Fibroblast of skin of abdomen (primary cell): ENCODE results near the gene EHBP1.

Source experiments
- DNase-seq: peaks from one replicate; pipeline ENCODE4 v3.0.0-alpha.2; 2013

The EHBP1 gene

DNA sequence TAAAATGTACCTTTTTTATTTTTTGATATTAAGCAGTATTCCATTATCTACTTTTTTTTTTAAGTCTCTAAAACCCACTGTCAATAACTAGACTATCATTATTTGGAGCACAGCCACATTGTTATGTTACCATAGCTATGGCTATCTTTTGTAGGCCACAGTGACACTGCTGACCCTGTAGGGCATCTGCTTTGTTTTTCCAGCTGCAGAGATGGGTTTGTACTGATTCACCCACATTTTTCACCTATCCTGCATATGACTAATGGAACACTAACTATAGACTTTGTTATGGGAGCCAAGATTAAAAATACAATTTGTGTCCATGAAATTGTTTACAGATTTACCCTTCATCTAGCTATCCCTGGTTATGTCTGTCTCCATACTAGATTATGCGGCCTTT, 323.5 kb downstream of the EHBP1 start:
- DNase-seq: no peak

DNA sequence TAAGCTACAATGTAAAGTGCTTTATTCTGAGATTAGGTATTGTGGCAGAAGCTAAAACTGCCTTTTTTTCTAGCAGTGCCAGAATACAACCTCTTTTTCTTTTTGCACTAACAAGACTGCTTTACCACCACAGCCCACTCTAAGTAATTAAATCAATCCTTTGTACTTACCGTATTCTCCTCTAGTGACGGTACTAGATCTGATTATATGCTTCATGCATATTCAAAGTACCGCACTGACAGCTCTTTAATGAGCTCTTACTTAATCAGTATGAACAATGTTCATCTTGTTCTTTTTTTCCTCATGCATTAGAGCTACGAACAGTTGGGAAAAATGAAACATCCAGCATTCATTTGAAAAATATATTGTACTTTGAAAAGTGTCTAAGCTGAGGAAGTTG, 329.0 kb downstream of the EHBP1 start:
- DNase-seq: no peak

DNA sequence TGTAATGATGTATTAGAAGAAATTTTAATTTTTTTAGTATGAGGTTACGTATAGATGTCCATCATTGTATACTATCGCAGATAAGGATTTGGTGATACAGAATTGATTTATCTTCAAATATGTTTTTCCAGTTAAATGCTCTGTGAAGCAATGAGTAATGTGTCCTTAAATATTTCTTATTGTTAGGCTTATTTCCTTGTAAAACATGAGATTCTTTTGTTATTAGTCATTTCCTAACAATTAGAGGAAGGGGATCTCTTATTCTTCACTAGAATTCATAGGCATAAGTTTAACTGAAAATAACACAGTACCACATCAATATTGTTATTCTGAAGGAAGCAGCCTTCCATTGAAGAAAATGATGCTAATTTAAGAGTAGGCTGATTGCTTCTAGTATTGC, 329.7 kb downstream of the EHBP1 start:
- DNase-seq: no peak

DNA sequence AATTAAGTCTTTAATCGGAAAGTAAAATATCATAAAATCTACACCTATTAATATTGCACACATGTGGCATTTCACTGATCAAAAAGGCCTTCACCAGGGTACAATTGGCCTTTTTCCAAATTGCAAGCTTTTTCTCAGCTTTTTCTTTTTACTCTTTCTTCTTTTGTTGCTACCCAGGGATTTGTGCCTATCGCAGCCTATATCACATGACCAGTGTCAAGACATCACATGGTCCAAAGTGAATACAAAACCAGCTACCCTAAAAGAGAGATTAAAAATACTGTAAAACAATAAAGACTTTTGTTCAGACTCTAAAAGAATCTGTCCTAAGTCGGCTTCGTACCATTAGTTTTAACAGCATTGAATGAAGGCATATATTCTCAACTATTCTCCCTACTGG, 330.1 kb downstream of the EHBP1 start:
- DNase-seq: no peak

DNA sequence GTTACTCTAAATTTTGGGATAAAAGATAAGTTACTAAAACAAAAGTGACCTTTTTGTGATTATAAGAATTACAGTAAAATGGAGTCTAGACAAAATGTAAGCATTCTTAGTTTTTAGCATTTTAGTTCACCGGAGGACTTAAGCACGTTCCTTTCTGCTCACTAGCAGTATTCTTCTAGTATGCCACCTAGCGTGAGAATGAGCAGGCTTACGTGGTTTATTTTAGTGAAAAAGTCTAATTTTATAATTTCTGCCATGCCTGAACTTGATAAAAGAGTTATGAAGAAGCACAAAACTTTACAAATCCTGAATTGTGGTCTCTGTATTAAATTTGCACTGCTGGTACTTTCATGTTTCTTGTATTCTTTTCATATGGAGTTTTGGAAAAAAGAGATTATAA, 332.5 kb downstream of the EHBP1 start:
- no peak for DNase-seq

DNA sequence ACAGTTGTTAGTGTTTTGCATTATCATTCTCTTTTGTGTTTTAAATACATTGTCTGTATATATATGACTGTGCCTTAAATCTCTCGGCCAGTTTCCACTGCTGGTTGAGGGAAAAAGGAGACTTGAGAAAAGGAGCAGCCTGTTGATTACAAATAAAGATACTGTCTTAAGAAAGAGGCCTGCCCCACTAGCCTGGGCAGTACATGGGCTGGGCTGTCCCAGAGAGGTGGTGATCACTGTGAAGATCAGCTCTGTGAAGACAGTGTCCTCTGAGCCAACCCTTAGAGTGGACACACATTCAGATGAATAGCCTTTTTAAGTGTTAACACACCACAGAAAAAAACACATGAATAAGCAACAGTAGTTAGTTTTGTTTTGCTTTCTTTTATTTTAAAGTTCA, 335.1 kb downstream of the EHBP1 start:
- DNase-seq: no peak

DNA sequence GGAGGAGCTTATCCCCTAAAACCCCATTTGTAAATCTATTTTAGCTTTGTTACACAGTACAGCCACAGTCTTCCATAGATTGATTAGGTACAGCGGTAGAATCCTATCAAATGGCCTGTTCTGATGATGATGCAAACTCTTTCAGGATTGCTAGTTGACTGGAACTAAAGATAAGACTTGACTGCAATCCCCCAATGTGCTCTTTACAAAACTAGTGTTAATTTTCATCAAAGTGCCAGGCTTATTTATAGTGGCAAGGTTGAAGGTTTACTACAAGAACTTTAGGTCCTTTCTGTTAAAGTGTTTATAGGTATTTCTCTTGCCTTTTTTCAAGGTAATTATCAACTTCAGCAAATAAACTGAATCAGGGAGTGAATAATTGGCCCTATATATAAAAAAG, 336.1 kb downstream of the EHBP1 start:
- DNase-seq: no peak

DNA sequence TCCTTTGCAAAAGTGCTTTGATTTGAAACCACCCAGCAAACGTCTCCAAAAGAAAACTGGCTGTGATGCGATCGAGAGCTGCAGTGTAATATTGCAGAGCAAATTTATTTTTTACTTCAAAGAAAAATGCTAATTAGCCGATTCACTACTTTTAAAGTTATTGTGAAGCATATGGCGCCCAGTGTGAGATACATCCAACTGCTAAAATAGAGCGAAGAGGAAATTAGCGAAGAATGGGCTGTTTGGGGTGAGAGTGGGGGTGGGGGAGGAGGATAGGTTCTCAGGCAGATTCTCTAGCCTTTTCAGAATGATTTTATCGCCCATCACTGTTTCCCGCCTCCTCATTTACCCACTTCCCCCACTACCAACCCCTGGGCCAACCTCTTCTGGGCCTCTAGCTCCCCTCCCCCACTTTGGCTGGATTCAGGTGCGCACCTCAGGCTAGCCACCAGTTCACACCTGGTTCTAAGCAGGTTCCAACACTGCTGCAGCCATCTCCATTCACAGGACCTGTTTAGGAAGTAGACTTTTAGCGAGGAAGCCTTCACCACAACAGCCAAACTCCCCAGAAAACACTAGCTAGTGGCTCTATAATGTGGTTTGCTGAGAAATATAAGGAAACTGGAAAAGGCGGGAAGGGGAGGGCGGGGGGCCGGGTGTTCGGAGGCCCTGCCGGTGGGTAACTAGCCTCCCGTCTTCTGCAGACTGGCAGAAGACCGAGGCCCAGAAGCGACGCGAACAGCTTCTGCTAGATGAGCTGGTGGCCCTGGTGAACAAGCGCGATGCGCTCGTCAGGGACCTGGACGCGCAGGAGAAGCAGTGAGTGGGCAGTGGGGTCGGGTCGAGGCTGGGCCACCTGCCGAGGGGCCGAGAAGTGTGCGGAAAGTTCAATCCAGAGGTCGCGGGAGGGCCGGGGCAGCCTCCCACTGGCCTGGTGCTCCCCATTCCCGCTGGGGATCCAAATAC, 339.1 kb downstream of the EHBP1 start:
- no peak for DNase-seq

DNA sequence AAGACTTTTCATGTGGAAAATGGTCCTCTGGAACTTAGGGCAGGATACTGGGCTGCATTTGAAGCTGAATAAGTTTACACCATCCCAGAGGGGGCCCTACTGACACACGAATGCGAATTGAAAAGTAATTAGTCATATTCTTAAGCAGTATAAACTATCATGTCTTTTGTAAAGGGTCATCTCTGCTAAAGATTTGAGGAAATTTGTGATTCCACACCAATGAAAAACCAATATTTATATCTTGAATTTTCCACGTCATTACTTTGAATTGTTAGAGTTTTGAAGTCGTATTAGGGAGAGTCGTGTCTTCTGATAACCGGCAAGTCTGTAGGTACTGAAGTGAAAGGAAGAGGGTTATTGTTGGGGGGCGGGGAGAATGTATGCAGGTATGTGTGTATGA, 341.0 kb downstream of the EHBP1 start:
- no peak for DNase-seq

DNA sequence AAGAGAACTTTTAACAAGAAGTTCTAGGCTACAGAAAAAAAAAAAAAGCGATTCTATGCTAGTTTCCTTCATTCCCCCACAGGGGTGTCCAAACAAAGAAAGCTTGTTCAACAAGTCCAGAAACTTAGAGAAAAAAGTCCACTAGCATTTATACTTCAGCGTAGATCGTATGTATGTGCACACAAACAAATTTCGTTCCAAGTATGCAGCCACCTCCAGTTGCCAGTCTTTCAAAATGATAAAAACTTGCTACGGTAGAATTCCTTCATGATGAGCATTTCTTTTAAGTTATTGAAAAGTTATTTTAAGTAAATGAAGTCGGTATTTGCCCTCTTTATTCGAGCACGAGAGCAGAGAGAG, 341.4 kb downstream of the EHBP1 start:
- DNase-seq: no peak

DNA sequence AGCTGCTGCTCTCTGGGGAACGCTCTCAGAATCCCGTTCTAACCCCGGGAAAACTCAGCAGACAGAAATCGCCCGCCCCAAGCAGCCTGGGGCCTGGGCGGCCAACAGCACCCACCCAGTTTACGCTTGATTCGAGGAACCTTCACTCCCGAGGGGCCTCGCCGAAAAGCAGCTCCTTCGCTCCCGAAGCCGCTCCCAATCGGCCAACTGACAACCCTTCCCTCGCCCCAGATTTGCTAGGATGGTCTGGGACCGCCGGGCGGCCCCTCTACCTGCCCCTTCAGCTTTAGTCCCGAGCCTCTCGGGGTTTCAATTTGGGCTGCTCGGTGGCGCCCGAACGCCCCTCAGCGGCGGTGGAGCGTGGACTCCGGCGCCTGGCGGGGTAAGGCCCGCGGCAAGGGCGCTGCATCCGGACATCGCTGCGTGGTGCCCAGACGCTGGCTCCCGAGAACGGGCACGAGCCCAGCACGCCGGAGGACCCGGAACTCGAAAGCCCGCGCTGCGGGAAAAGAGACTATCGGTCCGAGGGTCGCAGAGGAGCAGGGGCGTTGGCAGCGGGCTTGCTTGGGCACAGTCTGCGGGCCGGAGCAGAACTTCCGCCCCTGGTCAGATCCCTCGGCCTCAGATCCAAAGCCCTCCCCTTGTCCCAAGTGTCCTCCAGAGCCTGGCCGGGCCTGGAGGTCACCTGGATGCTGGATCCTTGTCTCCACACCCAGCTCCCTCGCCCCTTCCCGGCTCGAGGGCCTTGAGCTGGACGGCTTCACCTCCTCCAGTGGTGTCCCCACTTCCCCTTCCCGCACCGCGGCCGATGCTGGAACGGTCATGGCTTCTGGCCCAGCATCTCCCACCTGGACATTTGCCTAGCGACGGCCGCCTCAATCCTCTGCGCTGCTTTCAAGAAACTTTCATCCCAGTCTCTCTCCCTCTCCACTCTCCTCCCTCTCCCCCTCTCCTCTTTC, 342.1 kb downstream of the EHBP1 start:
- no peak for DNase-seq

DNA sequence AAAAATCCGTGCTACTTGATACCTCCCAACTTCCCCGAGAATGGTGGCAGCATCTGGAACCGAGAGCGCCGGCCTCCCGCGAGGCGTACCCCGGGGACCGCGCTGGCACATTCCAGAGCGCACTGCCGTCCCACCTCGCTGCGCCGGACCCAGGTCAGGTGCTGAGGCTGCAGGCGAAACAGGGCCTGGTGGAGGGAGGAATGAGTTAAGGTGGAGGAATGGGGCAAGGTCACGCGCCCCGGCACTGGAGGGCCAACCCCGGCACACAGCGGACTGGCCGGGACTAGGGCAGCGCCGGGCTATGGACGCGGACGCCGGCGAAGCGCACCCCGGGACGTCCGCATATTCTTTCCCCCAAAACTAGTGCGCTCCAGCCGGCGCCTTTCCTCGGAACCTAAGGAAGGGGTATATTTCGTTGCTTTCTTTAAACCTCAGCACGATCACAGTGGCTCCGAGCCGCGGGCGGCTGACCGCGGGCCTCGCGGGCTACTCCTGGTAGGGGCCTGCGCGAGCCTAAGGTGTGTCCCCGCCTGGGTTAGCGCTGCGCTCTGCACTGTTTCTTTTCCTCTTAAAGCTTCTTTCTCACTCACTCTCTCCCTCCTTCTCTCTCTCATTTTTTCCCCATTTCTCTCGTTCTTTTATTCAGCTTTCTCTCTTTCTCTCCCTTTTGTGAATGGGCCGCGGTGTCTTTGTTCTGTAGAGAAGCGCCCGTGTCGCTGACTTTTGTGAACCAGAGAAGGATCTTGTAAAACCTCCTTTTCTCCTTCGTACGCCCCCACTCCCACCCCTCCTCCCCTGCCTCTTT, 343.1 kb downstream of the EHBP1 start:
- no peak for DNase-seq

DNA sequence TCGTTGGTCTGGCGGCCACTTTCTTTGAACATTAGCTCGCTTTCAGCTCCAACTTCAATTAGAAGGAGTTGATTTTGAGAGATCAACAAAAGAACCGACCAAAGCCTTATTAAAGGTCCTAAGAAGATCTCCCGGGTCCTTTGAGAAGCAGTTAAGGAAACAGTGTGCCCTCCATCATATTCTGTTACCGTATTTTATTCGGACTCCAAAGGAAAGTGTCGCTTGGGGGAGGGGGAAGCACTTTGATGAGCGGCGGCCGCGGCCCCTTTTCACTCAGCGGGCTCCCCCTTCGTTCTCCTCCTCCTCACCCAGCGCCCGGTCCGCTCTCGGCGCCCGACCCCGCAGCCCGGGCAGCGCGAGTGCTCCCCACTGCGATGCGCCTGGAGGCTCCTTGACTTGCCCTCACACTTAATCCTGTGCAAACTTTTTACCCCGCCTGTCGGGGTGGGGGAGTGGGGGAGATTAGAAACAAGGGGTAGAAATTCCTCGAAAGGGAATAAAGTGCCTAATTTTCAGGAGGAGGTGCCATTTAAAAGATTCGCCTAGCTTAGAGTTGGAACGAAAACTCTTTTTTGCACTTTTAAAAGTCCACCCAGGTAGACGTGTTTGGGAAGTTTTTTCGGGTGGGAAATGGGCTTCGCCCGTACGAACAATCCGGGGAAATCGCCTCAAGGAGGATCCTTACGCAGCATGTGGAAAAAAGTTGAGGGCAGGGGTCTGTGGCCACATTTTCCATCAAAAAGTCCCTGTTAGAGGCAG, 343.9 kb downstream of the EHBP1 start:
- no peak for DNase-seq

DNA sequence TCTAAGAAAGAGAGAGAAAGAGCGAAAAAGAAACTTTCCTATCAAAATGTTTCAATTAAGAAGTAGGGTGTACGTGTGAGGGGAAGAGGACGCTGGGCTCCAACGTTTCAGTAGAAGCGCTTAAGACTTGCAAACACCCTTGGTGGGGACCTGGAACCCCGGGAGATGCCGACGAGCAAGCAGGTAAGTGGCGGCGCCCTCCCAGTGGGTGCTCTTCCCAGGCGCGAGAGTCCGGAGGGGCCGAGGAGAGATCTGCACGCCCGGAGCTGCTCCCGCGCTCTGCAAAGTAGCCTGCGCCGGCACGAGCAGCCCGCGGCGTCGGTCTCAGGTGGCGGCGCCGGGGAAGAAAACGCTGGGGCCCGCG, 344.4 kb downstream of the EHBP1 start:
- no peak for DNase-seq

DNA sequence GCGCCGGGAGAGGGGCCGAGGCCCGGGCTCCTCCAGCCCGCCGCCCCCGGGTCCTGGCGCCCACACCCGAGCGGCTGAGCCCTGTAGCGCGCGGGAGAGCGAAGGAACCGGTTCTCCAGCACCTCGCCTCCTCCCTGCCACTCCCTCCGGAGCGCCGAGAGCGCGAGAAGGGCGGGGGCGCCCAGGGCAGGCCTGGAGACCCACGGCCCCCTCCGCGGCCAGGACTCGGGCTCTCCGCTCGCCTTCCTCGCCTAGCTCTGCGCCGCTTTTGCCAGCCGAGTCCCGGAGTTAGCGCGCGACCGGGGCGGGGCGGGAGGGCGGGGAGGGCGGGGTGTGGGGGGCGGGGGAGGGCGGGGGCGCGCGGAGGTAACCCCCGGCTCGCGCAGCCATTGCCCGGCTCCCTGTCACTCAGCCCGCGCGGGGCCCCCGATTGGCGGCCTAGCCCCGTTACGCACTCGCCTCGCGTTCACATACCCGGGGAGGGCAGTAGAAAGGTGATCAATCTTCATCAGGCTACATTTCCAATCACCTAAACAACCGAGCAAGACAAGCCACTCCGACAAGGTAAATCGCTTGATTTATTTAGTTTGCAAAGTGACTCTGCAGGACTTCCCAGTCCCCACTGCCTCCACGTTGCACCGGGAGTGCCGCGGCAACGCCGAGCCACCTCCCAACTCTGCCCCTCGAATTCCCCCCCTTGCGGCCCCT, 345.0 kb downstream of the EHBP1 start, which contains the start of gene OTX1:
Gene OTX1, plus strand, starts transcription at position 497 of the 708 bp plus-strand sequence. CDS start 2,161 bp downstream, outside the sequence.
- DNase-seq: no peak

DNA sequence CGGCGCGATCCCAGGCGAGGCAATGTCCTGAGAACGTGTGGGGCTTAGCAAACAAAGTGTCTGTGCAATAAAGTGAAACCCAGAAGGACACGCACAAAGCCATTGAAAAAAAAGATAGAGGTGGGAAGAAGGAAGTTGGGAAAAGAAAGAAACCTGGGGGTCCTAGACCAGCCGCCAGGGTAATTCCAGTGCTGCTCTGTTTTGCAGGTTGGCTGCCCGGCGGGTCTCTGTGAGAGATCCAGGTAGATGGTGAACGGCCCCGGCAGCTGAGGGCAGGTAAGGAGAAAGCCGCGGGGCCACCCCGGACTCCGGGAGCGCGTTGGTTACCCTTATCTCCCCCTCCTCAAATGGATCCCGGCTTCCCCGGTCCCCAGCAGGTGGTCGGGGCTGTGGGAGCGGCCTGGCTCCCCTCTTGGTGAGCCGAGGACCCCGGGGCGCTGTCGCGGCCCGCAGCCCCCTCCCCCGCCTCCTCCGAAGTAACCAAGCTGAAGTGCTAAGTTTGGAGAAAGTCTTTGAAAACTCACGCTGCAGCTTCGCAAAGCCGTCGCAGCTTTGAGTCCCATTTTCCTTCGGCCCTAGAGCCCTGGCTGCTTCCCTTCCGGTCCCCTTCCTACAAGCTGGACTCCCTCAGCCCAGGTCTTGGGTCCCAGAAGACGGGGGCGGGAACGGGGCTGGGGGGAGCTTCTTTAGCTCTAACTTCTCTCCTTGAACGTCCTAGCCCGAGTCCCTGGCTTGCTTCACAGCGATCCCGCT, 345.7 kb downstream of the EHBP1 start:
- DNase-seq: no peak

DNA sequence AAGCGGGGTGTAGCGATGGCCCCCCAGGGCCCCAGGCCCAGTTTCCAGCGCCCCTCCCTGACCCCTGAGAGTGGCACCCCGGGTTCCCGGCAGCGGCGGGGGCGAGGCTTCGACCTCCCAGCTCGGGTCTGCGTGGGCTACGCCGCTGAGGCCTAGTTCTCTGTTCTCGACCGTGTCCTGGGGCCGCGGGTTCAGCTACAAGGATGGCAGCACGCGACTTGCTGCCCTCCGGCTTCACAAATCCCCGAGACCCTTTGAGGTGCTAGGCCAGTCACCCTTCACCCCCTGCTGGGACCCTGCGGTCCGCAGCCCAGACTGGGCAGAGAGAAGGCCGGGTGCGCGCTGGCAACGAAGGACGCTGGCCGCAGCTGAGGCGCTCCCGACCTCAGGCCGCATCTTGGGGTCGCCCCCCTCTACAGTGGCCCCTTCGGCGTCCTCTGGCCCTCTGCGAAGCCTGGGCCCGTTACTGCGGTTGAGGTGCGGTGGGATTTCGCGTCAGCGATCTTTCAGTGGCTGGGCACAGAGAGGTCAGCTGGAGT, 346.4 kb downstream of the EHBP1 start:
- no peak for DNase-seq

DNA sequence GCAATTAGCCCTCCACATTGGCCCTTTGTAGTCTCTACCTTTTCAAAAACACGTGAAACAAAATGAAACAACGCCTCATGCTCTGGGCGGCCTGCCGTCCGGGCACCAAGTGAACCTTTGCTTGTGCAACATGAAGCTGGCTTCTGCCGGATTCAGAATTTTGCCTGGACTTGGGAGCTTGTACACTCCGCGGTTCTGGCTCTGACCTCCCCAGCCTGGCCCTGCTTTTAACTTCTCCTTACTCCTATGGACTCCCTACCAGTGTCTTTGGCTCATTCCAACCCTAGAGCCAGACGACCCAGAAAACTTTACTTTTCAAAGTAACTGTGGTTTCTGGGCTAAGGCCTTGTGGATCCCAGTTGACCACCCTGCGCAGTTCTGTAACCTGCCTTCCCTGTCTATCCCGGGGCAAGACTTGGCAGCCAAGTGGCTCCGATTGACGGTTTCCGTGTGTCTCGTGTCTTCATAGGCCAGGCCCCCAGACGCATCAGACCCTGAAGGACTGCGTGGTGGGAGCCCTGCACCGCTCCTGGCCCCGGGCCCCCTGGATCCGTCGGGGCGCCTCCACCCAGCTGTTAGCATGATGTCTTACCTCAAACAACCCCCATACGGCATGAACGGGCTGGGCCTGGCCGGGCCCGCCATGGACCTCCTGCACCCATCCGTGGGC, 347.0 kb downstream of the EHBP1 start:
- no peak for DNase-seq

DNA sequence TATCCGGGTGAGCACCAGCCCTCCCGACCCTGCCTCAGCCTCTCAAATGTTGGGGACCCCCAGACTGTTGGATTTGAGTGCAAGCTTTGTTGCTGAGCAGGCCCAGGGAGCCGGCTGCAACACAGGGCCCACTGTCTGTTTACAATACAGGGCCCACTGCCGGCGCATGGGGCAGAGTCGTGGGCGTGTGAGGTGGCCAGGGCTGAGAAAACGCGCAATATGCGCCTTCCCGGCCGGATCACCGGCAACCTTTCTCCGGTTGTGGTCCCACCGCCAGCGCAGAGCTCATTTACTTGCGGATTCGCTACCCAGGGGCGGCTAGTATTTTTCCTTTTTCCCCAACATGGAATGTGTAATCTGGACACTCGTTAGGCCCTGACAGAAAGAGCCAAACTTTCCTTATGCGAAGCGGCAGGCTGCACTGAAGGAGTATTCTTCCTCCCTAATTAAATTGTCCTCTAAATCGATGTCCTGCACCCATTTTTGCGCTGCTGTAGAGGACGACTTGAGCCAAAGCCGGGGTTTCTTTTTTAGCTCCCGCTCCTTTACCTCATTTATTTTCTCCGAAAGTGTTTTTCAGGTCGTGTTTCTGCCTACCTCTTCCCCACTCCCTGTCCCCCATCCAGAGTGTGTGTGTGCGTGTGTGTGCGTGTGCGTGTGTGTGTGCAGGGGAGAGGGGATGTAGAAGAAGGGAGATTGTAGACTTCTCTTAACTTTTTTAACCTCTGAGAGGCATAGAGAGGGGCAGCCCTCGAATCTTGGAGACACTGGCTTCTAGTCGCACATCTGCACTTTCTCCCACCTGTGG, 347.8 kb downstream of the EHBP1 start:
- DNase-seq: no peak
